ENCODE results near the gene FAAP20.

Gene FAAP20

GRCh38 chr1:2165646-2166045, 28.9 kb downstream of the FAAP20 start:
- DNase-seq (ENCODE audit: low read depth) = no peak
- TF ChIP-seq, protein P1, sequence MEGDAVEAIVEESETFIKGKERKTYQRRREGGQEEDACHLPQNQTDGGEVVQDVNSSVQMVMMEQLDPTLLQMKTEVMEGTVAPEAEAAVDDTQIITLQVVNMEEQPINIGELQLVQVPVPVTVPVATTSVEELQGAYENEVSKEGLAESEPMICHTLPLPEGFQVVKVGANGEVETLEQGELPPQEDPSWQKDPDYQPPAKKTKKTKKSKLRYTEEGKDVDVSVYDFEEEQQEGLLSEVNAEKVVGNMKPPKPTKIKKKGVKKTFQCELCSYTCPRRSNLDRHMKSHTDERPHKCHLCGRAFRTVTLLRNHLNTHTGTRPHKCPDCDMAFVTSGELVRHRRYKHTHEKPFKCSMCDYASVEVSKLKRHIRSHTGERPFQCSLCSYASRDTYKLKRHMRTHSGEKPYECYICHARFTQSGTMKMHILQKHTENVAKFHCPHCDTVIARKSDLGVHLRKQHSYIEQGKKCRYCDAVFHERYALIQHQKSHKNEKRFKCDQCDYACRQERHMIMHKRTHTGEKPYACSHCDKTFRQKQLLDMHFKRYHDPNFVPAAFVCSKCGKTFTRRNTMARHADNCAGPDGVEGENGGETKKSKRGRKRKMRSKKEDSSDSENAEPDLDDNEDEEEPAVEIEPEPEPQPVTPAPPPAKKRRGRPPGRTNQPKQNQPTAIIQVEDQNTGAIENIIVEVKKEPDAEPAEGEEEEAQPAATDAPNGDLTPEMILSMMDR (conservative IDR thresholded peaks at IDR 0.05; ENCODE audit: control insufficient read depth, insufficient read depth, low read depth, low read length) = no peak
- H3K4me3 ChIP-seq (ENCODE audit: control insufficient read depth, low read depth, low read length) = no peak overlapping the region

DNA sequence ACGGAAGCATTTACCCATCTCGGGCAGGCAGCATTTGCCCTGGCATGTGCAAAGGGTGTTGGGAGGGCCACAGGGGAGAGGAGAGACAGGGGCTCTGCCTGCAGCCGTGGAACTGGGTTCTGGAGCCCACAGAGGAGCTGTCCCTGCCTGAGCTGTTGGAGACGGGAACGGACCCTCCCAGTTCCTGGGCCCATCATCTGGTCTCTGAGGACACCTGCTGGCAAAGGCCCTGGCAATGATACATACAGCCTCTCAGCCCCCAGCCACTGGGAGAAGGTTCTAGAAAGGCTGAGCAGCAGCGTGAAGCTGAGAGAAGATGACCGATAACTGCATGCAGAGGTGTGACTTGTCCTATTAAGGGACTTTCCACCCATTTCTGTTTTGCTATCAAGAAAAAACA, 31.4 kb downstream of the FAAP20 start:
- no peak for DNase-seq (ENCODE audit: low read depth)
- no peak overlapping the region for H3K4me3 ChIP-seq (ENCODE audit: control insufficient read depth, low read depth, low read length)
- TF ChIP-seq, protein P1 (conservative IDR thresholded peaks at IDR 0.05; ENCODE audit: control insufficient read depth, insufficient read depth, low read depth, low read length) = no peak

GRCh38 chr1:2160451-2161300, 33.9 kb downstream of the FAAP20 start:
- H3K4me3 ChIP-seq (ENCODE audit: control insufficient read depth, low read depth, low read length) = no peak overlapping the region
- DNase-seq (ENCODE audit: low read depth) = no peak
- TF ChIP-seq, protein P1 (conservative IDR thresholded peaks at IDR 0.05; ENCODE audit: control insufficient read depth, insufficient read depth, low read depth, low read length) = no peak

GRCh38 chr1:2159124-2159523, 35.4 kb downstream of the FAAP20 start:
- TF ChIP-seq, protein P1 (conservative IDR thresholded peaks at IDR 0.05; ENCODE audit: control insufficient read depth, insufficient read depth, low read depth, low read length) = no peak
- no peak for DNase-seq (ENCODE audit: low read depth)
- H3K4me3 ChIP-seq (ENCODE audit: control insufficient read depth, low read depth, low read length) = no peak overlapping the region

GRCh38 chr1:2158272-2158671, 36.3 kb downstream of the FAAP20 start:
- TF ChIP-seq, protein P1 (conservative IDR thresholded peaks at IDR 0.05; ENCODE audit: control insufficient read depth, insufficient read depth, low read depth, low read length) = no peak
- no peak overlapping the region for H3K4me3 ChIP-seq (ENCODE audit: control insufficient read depth, low read depth, low read length)
- DNase-seq (ENCODE audit: low read depth) = no peak

- TF ChIP-seq, protein P1 (conservative IDR thresholded peaks at IDR 0.05; ENCODE audit: control insufficient read depth, insufficient read depth, low read depth, low read length) = no peak
- DNase-seq (ENCODE audit: low read depth) = no peak
Observed at GRCh38 chr1:2157856-2158255, 36.7 kb downstream of the FAAP20 start.

More at GRCh38 chr1:2157856-2158255, 36.7 kb downstream of the FAAP20 start:
- H3K4me3 ChIP-seq (ENCODE audit: control insufficient read depth, low read depth, low read length) = no peak overlapping the region
